AG04449 (cell line): Measurements from ENCODE around the gene PPARD.
A peak's percentile ranks its signal among the peaks of the same experiment; 100 is the strongest.

Experiments used
- CTCF ChIA-PET: fragments of 350-600 bp; formaldehyde crosslinking; extraction: SDS; loops from one replicate; lab custom pipeline; 2021; ENCODE audit warnings: antibody characterized with exemption; lab: Yijun Ruan, JAX
- POLR2A ChIA-PET: fragments of 400-600, 350-600 bp; formaldehyde crosslinking; extraction: SDS; loops from one replicate; lab custom pipeline; 2020; ENCODE audit warnings: antibody characterized with exemption, inconsistent platforms; lab: Yijun Ruan, JAX
- DNase-seq: peaks from one replicate; pipeline ENCODE4 v3.0.0-alpha.2; 2010; ENCODE audit warnings: low read depth, low spot score
- H3K4me3 ChIP-seq: 2 replicates; pipeline ENCODE4 v1.5.1; 2011; ENCODE audit warnings: low read depth, mild to moderate bottlenecking, control low read depth, low read length
- TF ChIP-seq, protein P1 (sequence below): IDR thresholded peaks from one replicate; pipeline ENCODE4 v1.5.1; 2011; ENCODE audit warnings: mild to moderate bottlenecking, moderate library complexity, low read length, control low read depth, inconsistent platforms; ENCODE audit not compliant: insufficient read depth; ENCODE audit errors: missing control alignments

The PPARD gene

DNA sequence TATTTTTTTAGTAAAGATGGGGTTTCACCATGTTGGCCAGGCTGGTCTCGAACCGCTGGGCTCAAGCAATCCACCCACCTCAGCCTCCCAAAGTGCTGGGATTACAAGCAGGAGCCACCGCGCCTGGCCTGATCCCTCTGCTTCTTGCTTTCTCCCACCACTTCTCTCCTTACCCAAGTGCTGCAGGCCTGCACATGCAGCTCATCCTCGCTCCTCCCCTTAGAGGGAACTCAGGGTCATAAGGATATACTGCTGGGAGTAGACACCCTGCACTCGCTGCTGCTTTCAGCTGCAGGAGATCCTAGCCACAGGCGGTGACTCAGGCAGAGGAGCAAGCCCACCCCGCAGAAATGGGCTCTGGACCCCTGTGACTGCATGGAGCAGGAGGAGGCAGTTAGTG, 69.7 kb downstream of the PPARD start:
- TF ChIP-seq, protein P1, sequence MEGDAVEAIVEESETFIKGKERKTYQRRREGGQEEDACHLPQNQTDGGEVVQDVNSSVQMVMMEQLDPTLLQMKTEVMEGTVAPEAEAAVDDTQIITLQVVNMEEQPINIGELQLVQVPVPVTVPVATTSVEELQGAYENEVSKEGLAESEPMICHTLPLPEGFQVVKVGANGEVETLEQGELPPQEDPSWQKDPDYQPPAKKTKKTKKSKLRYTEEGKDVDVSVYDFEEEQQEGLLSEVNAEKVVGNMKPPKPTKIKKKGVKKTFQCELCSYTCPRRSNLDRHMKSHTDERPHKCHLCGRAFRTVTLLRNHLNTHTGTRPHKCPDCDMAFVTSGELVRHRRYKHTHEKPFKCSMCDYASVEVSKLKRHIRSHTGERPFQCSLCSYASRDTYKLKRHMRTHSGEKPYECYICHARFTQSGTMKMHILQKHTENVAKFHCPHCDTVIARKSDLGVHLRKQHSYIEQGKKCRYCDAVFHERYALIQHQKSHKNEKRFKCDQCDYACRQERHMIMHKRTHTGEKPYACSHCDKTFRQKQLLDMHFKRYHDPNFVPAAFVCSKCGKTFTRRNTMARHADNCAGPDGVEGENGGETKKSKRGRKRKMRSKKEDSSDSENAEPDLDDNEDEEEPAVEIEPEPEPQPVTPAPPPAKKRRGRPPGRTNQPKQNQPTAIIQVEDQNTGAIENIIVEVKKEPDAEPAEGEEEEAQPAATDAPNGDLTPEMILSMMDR = no peak
- CTCF ChIA-PET = interaction anchor here (1.1 to 25.2 kb wide), 4 partner anchors 8 to 70 kb away, joined by 3 to 349 read pairs (median 7); partner anchors contain the start of genes FANCE and PPARD
- H3K4me3 ChIP-seq = no peak overlapping the region
- DNase-seq = no peak
- POLR2A ChIA-PET = no interaction called here

DNA sequence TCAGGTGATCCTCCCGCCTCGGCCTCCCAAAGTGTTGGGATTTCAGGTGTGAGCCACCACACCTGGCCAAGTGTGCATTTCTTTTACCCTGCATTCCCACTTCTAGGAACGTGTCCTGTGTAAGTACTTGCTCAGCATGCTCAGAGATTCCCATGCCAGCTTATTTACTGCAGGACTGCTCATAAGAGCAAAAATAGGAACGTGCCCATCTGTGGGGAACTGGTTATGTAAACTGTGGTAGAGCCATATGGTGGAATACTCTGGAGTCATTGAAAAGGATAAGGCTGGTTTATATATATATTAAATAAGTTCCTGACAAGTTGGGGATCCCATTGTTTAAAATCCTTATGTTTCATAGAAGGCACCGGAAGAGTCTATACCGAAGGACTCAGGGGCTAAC, 71.6 kb downstream of the PPARD start:
- H3K4me3 ChIP-seq = no peak overlapping the region
- TF ChIP-seq, protein P1 = no peak
- no peak for DNase-seq
- POLR2A ChIA-PET = no interaction called here
- CTCF ChIA-PET = interaction anchor here (1.5 to 25.2 kb wide), 9 partner anchors 7 to 147 kb away, joined by 3 to 349 read pairs (median 15); partner anchors contain the start of genes FANCE and PPARD

DNA sequence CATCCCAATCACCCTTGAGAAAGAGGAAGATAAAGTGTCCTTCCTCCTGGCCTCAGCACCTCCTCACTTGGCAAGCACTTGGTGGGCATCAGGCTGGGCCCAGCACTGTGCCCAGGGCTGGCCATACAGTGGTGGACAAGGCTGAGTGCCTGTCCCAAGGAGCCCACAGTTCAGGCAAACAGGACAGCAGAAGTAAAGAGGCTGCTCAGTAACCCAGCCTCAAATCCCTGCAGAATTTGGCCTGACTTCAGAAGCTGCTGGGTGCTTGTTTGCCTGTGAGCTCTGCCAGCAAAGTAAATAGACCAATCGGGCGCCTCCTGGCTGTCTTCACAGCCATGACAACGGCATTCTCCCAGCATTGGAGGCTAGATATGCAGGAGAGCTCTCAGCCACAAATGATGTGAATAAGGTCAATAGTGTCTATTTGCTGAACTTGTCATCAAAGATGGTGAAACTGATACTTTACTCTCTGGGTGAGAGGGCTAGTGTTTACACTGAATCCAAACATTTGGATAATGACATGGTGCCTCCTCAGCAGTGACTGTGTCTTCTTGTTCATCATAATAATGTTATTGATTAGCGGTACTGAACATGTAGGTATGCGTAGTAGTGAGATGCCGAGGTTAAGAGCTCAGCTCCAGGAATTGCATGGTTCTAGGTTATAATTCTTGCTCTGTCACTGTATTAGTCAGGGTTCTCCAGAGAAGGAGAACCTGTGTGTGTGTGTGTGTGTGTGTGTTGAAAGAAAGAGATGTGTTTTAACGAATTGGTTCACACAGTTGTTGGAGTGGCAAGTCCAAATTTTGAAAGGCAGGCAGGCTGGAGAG, 72.9 kb downstream of the PPARD start:
- TF ChIP-seq, protein P1 = peak; percentile 68
- ChIA-PET CTCF (interaction anchor here (0.6 to 25.2 kb wide), 32 partner anchors 9 to 166 kb away, joined by 3 to 349 read pairs (median 6); partner anchors contain the start of genes DEF6, FANCE, PPARD and RPL10A), POLR2A (interaction anchor here (0.6 to 1.3 kb wide), 2 partner anchors 12 to 77 kb away, joined by 3 to 4 read pairs; no protein-coding TSS in a partner anchor)
- peak; percentile 69 for DNase-seq
- H3K4me3 ChIP-seq = no peak overlapping the region

DNA sequence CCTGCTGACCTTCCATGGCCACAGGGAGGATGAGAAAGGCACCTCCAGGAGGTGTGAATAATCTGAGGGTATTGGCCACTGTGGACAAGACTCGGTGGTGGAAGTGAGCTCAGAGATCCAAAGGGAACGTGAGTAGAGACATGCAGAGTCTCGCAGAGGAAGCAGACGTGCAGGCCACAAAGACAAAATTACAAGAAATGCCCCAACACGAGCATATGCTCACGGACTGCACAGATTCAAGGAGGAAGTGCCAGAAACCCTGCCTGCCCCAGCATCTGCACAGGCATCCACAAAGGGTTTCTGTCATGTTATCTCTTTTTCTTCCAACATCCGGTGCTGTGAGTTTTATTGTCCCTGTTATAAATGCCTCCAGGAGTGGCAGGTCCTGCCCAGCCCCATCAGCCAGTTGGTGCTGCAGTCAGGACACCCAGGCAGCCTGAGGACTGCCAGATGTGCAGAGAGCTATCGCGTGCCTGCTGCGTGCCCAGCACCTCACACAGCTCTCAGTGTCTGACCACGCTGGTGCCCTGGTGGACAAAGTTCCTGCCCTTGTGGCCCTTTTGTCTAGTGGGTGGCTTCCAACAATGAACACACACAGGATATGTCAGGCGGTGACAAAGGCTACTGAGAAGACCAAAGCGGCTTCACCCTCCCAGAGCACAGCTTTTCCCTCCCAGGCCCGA, 75.8 kb downstream of the PPARD start:
- POLR2A ChIA-PET = no interaction called here
- no peak overlapping the region for H3K4me3 ChIP-seq
- no peak for DNase-seq
- CTCF ChIA-PET = interaction anchor here (1.3 to 25.2 kb wide), 12 partner anchors 9 to 120 kb away, joined by 3 to 349 read pairs (median 15); partner anchors contain the start of genes DEF6, FANCE, PPARD and RPL10A
- TF ChIP-seq, protein P1 = no peak

DNA sequence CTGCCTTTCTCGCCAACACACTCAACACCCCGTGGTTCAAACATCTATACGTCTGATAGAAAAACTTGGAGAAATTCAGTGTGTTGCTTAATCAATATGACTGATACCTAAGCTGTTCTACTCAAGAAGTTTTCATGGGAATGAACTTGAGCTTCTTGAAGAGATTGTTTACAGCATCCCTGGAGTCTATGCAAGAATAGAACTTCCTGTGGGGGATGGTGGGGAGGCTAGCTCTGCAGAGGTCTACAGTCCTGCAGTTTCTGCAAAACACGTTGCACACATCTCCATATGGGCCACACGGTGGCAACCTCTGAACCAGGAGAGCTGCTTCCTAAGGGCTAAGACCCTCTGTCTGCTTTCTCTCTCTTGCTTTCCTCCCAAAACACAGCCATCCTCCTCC, 77.1 kb downstream of the PPARD start:
- DNase-seq = peak; percentile 24
- ChIA-PET CTCF (interaction anchor here (1.1 to 25.2 kb wide), 17 partner anchors 8 to 125 kb away, joined by 3 to 349 read pairs (median 7); partner anchors contain the start of genes DEF6, FANCE, PPARD and RPL10A), POLR2A (interaction anchor here (0.5 to 0.6 kb wide), 2 partner anchors 52 to 77 kb away, joined by 3 to 4 read pairs; partner anchors contain the start of gene PPARD)
- TF ChIP-seq, protein P1 = peak; percentile 62
- no peak overlapping the region for H3K4me3 ChIP-seq

DNA sequence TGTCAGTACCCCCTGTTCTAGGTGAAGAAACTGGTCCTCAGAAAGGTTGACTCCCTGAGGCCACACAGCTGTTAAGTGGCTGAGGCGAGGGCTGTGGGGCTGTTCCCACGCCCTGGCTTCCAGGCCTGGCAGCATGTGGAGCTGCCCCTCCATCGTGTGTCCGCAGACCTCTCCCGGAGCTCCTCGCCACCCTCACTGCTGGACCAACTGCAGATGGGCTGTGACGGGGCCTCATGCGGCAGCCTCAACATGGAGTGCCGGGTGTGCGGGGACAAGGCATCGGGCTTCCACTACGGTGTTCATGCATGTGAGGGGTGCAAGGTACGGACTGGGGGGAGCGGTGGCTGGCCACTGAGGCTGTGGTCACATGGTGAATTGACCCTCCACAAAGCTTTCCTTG, 77.6 kb downstream of the PPARD start:
- no peak for DNase-seq
- TF ChIP-seq, protein P1 = no peak
- ChIA-PET POLR2A (no interaction called here), CTCF (interaction anchor here (1.1 to 25.2 kb wide), 18 partner anchors 8 to 126 kb away, joined by 3 to 349 read pairs (median 7); partner anchors contain the start of genes DEF6, FANCE, PPARD and RPL10A)
- H3K4me3 ChIP-seq = no peak overlapping the region
